Measurements from ENCODE around the gene SDCCAG8. TPM values are rescaled to one million over a fixed set of nuclear protein-coding genes. Genes with fewer than 3 reads are reported as not detected.

SDCCAG8 gene
- total RNA-seq, 2 donors from 2014 or later, result 41.7 to 55.6 TPM

- Histone ChIP-seq H3K4me3 (no peak overlapping the region), H3K27ac (no peak overlapping the region), H3K4me1 (replicated peaks) (no peaks in the 10 kb centered on the region), H3K27me3 (replicated peaks; ENCODE audit: insufficient read depth) (no peaks in the 10 kb centered on the region), H3K9me3 (no peaks in the 10 kb centered on the region), H3K36me3 (no peaks in the 10 kb centered on the region)
- WGBS, result 52% methylated on average over 2 of the region's 2 CpGs
- TF ChIP-seq POLR2AphosphoS5 (IDR thresholded peaks at IDR 0.05) (no peak), POLR2A (IDR thresholded peaks at IDR 0.05) (no peak), CTCF (IDR thresholded peaks at IDR 0.05) (no peak)
- DNase-seq (ENCODE audit: low spot score), result no peak
- intact Hi-C loops (cut with DNase I), result loop anchor here (5.0 to 10.0 kb wide), 2 partner anchors 406 to 714 kb away; partner anchors contain the start of gene ZBTB18
Measured at GRCh38 chr1:243341074-243341473, 85.2 kb downstream of the SDCCAG8 start.

GRCh38 chr1:243343970-243344937 is 88.4 kb downstream of the SDCCAG8 start:
- intact Hi-C loops (cut with DNase I), result loop anchor here (5.0 to 10.0 kb wide), 2 partner anchors 403 to 711 kb away; partner anchors contain the start of gene ZBTB18
- TF ChIP-seq POLR2AphosphoS5 (IDR thresholded peaks at IDR 0.05) (peak; percentile 39), POLR2A (IDR thresholded peaks at IDR 0.05) (no peak), CTCF (IDR thresholded peaks at IDR 0.05) (peak; percentile 51 to 87 (median 76))
- H3K9me3 ChIP-seq, result no peaks in the 10 kb centered on the region
- H3K4me1 ChIP-seq (replicated peaks), result no peaks in the 10 kb centered on the region
- no peak for DNase-seq (ENCODE audit: low spot score)
- H3K27ac ChIP-seq, result no peak overlapping the region
- 45% methylated on average over 5 of the region's 5 CpGs for WGBS
- H3K27me3 ChIP-seq (replicated peaks; ENCODE audit: insufficient read depth), result no peaks in the 10 kb centered on the region
- H3K4me3 ChIP-seq, result no peak overlapping the region
- no peaks in the 10 kb centered on the region for H3K36me3 ChIP-seq

GRCh38 chr1:243345205-243345604 is 89.4 kb downstream of the SDCCAG8 start:
- no peaks in the 10 kb centered on the region for H3K9me3 ChIP-seq
- H3K4me1 ChIP-seq (replicated peaks), result no peaks in the 10 kb centered on the region
- no peak overlapping the region for H3K4me3 ChIP-seq
- no peaks in the 10 kb centered on the region for H3K27me3 ChIP-seq (replicated peaks; ENCODE audit: insufficient read depth)
- intact Hi-C loops (cut with DNase I), result loop anchor here (1.0 to 10.0 kb wide), 2 partner anchors 710 to 928 kb away; partner anchors contain the start of gene ZBTB18
- no peaks in the 10 kb centered on the region for H3K36me3 ChIP-seq
- H3K27ac ChIP-seq, result no peak overlapping the region
- peak; percentile 27 for DNase-seq (ENCODE audit: low spot score)
- TF ChIP-seq CTCF (IDR thresholded peaks at IDR 0.05) (peak in 2 of 4 experiments; percentile 37 to 55), POLR2AphosphoS5 (IDR thresholded peaks at IDR 0.05) (no peak), POLR2A (IDR thresholded peaks at IDR 0.05) (no peak)
- 24% methylated on average over 1 of the region's 1 CpG for WGBS

GRCh38 chr1:243346016-243346415 is 90.2 kb downstream of the SDCCAG8 start:
- no peaks in the 10 kb centered on the region for H3K36me3 ChIP-seq
- no peaks in the 10 kb centered on the region for H3K4me1 ChIP-seq (replicated peaks)
- WGBS, result 69% methylated on average over 3 of the region's 3 CpGs
- DNase-seq (ENCODE audit: low spot score), result no peak
- no peak overlapping the region for H3K27ac ChIP-seq
- no peak overlapping the region for H3K4me3 ChIP-seq
- no peaks in the 10 kb centered on the region for H3K27me3 ChIP-seq (replicated peaks; ENCODE audit: insufficient read depth)
- intact Hi-C loops (cut with DNase I), result loop anchor here (10.0 kb wide), 1 partner anchor 709 kb away; the partner anchor contains the start of gene ZBTB18
- TF ChIP-seq POLR2AphosphoS5 (IDR thresholded peaks at IDR 0.05) (no peak), CTCF (IDR thresholded peaks at IDR 0.05) (no peak), POLR2A (IDR thresholded peaks at IDR 0.05) (no peak)
- H3K9me3 ChIP-seq, result no peaks in the 10 kb centered on the region
